RKO (cell line): ENCODE data around the gene GAMT.
"Not testable (repeated sequence)": the region's sequence is repeated elsewhere in the genome, so short reads cannot be mapped to it uniquely, and the experiment has no call there.

Experiments used
- DNase-seq: peaks from one replicate; pipeline ENCODE4 v3.0.0-alpha.2; 2016; ENCODE audit warnings: low spot score

The GAMT gene

GRCh38 chr19:1433119-1434039 is 32.0 kb upstream of the GAMT start:
- no peak for DNase-seq

GRCh38 chr19:1432507-1432887 is 31.2 kb upstream of the GAMT start:
- DNase-seq = no peak

DNA sequence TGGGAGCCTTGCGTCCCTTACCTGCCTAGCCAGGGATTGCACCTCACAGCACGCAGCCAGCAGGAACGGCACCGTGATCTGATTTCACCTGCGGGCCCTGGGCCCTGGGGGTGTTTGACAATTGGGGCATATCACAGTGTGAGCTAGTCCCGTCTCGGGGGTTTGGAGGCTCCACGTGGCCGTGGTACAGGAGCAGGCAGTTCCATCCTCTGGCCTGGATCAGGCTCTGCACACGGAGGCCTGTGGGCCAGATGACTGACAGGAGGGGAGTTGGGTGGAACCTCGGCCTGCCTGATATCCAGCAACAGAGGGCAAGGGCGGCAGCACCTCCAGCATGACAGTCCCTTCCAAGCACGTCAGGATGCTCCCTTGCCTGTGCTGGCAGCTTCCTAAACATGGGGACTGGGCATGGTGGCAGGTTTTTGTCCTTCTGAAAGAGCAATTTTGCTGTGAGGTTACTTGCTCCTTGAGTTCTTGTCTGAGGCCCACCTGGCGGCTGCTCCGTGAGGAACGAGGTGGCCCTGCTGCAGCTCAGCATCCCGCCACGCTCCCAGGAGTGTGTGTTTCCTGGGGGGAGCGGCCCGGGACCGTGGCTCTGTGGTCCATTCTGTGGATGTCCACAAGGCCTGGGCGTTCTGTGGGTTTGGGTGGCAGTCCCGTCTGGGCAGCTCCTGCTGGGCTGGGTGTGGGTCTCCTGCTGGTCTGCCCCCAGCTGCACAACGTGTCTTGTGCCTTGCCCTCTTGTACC is 30.6 kb upstream of the GAMT start:
- DNase-seq = no peak

DNA sequence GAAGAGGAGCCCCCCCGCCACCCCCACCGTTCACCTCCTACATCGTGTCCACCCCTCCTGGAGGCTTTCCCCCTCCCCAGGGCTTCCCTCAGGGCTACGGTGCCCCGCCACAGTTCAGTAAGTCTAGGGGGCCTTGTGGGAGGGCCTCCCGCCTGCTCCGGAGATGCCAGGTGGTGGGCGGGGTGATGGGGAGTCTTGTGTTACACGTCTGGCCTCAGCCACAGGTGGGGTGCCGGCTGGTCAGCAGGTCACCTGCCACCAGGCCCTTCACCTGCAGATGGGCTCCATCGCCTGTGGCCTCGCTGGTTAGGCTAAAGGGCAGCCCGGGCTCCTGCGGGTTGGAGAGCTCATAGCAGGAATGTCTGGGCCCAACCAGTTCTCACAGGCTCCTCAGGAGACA is 28.9 kb upstream of the GAMT start:
- DNase-seq = no peak

GRCh38 chr19:1429750-1430149 is 28.4 kb upstream of the GAMT start:
- no peak for DNase-seq

DNA sequence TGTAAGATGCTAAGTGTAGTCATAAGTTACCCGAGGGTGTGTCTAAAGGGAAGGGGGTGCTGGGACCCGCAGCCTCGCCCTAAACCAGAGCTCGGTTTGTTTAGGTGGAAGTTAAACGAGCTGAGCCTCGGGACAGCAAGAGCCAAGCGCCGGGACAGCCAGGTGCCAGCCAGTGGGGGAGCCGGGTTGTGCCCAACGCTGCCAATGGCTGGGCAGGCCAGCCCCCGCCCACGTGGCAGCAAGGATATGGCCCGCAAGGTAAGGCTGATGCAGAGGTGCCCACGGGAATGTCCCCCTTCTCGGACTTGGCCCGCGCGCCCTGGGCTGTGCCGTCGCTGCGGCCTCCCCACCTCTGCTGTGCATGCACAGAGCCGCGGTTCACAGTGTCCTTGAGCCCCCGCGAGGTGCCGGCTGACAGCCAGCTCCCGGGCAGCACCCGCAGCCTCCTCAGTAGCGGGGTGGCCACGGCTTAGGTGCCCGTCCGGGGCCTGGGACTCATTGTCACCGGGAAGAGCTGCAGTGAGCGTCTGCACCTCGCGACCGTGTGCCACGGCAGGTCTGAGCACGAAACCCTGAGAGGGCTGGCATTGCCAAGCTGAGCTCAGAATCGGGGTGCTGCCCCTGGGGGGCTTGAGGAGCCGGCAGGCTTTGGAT is 27.5 kb upstream of the GAMT start:
- DNase-seq = no peak

- no peak for DNase-seq
Observed at GRCh38 chr19:1427221-1427920, 26.0 kb upstream of the GAMT start.

- DNase-seq = no peak
Observed at GRCh38 chr19:1426736-1427135, 25.4 kb upstream of the GAMT start.

DNA sequence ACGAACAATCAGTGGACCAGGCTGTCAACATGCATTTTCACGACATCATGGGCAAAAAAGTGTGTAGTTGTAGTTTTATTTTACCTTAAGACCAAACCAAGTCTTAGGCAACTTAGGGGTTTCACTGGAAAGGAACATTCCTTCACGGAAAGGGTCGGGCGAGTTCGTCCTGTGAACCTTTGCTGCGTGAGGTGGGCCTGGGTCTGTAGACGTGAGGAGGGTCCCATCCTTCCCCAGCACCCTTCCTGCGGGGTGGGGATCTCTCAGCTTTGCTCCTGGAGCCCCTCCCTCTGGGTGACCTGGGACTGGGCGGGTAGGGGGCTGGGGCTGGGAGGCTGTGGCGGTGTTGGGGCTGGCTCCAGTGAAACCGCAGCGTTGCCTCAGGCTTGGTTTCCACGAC is 24.6 kb upstream of the GAMT start:
- no peak for DNase-seq

GRCh38 chr19:1425102-1425837 is 23.9 kb upstream of the GAMT start:
- DNase-seq = no peak

DNA sequence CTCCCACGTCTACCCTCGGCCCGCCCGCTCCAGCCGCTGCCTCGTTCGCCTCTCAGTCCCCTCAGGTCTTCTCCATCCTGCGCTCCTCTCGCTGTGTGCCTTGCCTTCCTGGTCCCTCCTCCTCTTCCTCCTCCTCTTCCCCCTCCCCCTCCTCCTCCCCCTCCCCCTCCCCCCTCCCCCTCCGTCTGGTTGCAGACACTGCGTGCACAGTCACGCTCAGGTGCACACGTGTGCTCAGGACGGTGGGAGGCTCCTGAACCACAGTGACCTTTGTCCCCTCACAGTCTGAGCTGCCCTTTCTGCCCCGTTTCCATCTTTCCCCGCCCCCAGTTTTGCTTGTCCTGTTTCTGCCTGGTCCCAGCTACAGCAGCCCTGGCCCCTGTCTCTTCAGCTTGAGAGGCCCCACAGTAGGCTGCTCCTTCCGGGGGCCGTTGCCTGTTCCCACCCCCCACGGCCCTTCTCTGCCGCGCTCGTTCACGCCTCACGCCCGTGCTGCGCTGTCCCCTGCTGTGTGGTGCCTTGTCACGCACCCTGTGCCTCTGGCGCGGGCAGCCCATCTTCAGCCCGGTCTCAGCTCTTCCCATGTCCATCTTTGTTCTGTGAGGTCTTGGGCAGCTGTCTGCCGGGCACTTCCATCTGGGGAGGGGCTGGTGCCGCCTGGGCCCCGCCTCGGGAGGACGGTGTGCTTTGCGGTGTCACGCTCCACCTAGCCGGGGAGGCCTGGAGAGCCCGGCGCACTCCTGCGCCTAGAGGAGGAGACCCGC is 23.0 kb upstream of the GAMT start:
- no peak for DNase-seq

GRCh38 chr19:1423436-1424191 is 22.3 kb upstream of the GAMT start:
- no peak for DNase-seq

- DNase-seq = no peak
Observed at GRCh38 chr19:1422943-1423342, 21.6 kb upstream of the GAMT start.

- DNase-seq = no peak
Observed at GRCh38 chr19:1422360-1422759, 21.0 kb upstream of the GAMT start.

- no peak for DNase-seq
Observed at GRCh38 chr19:1421958-1422305, 20.6 kb upstream of the GAMT start.

DNA sequence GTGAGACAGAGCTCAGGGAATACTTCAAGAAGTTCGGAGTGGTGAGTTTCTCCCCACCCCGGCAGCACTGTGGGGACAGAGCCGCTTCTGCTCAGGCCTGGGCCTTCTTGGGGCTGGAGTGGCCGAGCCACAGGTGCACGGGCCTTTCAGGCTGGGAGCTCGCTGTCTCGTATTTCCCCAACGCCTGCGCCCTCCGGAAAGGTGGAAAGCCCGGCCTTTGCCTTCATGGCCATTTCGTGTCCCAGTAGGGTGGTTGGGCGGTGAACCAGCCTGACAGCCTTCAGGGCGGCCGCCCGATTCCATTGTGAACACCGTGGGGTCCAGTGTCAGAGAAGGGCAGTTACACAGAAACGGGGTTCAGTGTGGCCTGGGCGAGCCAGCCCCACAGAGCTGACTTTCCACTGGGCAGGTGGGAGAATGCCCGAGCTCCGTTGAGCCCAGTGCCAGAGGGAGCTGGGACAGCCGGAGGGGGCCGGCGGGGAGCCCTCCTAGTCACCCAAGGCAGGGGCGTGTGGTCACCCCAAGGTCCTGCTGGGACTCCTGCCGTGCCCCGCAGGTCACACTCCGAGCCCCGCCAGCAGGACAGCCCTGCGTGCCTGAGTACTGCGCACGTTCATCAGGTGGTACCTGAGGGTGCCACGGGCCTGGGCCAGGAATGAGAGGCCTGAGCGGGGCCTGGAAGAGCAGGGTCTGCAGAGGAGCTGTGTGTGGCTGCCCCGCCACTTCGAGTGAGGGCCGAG is 20.0 kb upstream of the GAMT start:
- no peak for DNase-seq

DNA sequence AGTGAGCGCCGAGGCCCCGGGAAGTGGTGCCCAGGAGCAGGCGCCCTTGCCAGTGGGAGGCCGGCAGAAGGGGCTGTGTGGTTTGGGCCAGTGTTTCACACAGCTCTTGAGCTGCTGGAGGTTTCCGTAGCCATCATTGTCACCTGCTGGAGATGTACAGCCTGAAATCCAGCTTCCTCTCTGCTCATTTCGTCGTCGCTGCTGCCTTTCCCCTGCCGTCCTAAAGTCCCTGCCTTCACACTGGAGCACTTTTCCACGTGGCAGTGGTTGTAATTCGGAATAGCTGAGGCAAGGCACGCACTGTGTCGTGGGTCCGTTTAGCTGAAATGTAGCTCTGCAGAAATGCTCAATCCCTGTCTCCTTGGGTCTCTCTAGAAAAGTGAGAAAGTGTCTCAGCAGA is 19.2 kb upstream of the GAMT start:
- DNase-seq = no peak

DNA sequence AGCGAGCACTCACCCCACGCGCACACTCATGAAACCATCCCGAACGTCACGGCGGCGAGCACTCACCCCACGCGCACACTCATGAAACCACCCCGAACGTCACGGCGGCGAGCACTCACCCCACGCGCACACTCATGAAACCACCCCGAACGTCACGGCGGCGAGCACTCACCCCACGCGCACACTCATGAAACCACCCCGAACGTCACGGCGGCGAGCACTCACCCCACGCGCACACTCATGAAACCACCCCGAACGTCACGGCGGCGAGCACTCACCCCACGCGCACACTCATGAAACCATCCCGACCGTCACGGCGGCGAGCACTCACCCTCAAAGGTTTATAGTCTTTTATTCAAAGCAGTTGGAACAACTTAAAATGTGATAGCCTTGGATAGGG is 18.7 kb upstream of the GAMT start:
- DNase-seq = not testable (repeated sequence)

DNA sequence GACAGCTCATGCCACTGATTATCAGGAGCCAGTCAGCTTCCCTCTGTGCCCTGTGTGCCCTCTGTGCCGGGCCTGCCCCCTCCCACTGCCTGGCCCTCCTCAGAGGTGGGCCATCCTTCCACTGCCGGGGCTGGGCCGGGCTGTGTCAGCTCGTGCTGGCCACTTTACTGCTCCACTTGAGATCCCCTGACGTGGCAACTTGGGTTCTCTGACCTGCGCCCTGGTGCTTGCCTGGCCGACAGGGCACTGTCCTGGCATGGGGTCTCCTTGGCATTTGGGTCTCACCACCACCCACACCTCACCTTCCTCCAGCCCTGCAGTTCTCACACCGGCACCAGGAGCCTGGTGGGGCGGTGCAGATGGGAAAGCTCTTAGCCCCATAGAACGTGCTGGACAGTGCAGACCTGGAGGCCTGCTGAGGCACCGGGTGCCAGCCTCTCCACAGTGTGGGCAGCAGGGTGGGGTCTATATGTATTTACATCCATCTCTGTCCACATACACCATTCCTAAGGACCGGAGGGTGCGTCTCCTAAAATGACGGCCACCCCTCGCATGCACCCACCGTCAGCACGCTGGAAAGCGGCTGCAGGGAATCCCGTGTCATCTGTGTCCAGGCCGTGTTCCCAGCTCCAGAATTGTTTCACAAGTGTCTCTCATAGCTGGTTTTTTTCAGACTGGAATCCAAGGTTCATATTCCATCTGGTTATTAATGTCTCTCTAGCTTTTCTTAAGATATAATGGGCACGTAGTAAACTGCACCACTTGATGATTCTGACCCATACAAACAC is 17.8 kb upstream of the GAMT start:
- no peak for DNase-seq
